Measurements from ENCODE around the gene TINCR.

Gene TINCR

GRCh38 chr19:5607318-5608275 is 39.8 kb upstream of the TINCR start:
- peaks cover 78% of the 10 kb centered on the region for H3K79me2 ChIP-seq (ENCODE audit: control insufficient read depth, low read length)
- H3K4me3 ChIP-seq (ENCODE audit: low read length): no peak overlapping the region
- H4K20me1 ChIP-seq (ENCODE audit: control insufficient read depth, insufficient read depth, low read depth, low read length): peaks cover 3% of the 10 kb centered on the region
- no peaks in the 10 kb centered on the region for H3F3A ChIP-seq (ENCODE audit: control insufficient read depth, insufficient read depth)
- peaks cover 90% of the 10 kb centered on the region for H3K36me3 ChIP-seq (ENCODE audit: control insufficient read depth, low read length)
- no peaks in the 10 kb centered on the region for H3K9me2 ChIP-seq (replicated peaks; ENCODE audit: control insufficient read depth, low read length)
- H3K27me3 ChIP-seq (ENCODE audit: control insufficient read depth, low read length): no peaks in the 10 kb centered on the region
- TF ChIP-seq EZH2phosphoT487 (IDR thresholded peaks at IDR 0.05; ENCODE audit: borderline replicate concordance, low read length) (no peak), CTCF (IDR thresholded peaks at IDR 0.05; ENCODE audit: low read depth, low read length, poor library complexity, severe bottlenecking) (no peak)
- H3K27ac ChIP-seq (ENCODE audit: low read depth, low read length): no peak overlapping the region
- no peaks in the 10 kb centered on the region for H3K9me3 ChIP-seq (ENCODE audit: control insufficient read depth, insufficient read depth, low read length)
- no peak overlapping the region for H3K4me2 ChIP-seq (ENCODE audit: low read length)
- no peaks in the 10 kb centered on the region for H3K4me1 ChIP-seq (ENCODE audit: control insufficient read depth, low read length)

- Histone ChIP-seq H3K4me1 (ENCODE audit: control insufficient read depth, low read length) (no peaks in the 10 kb centered on the region), H3K4me2 (ENCODE audit: low read length) (no peak overlapping the region), H3K4me3 (ENCODE audit: low read length) (no peak overlapping the region), H3K9me3 (ENCODE audit: control insufficient read depth, insufficient read depth, low read length) (no peaks in the 10 kb centered on the region), H3F3A (ENCODE audit: control insufficient read depth, insufficient read depth) (no peaks in the 10 kb centered on the region), H3K36me3 (ENCODE audit: control insufficient read depth, low read length) (peaks cover 91% of the 10 kb centered on the region), H3K9me2 (replicated peaks; ENCODE audit: control insufficient read depth, low read length) (no peaks in the 10 kb centered on the region), H4K20me1 (ENCODE audit: control insufficient read depth, insufficient read depth, low read depth, low read length) (peaks cover 3% of the 10 kb centered on the region), H3K27ac (ENCODE audit: low read depth, low read length) (no peak overlapping the region), H3K79me2 (ENCODE audit: control insufficient read depth, low read length) (peaks cover 71% of the 10 kb centered on the region), H3K27me3 (ENCODE audit: control insufficient read depth, low read length) (no peaks in the 10 kb centered on the region)
- no peak for TF ChIP-seq CTCF (IDR thresholded peaks at IDR 0.05; ENCODE audit: low read depth, low read length, poor library complexity, severe bottlenecking)
- TF ChIP-seq EZH2phosphoT487 (IDR thresholded peaks at IDR 0.05; ENCODE audit: borderline replicate concordance, low read length): no peak
These were observed 37.6 kb upstream of the TINCR start for GRCh38 chr19:5605362-5605761.

- no peaks in the 10 kb centered on the region for H3K9me3 ChIP-seq (ENCODE audit: control insufficient read depth, insufficient read depth, low read length)
- H3K36me3 ChIP-seq (ENCODE audit: control insufficient read depth, low read length): peaks cover 91% of the 10 kb centered on the region
- no peaks in the 10 kb centered on the region for H3K9me2 ChIP-seq (replicated peaks; ENCODE audit: control insufficient read depth, low read length)
- no peaks in the 10 kb centered on the region for H3K27me3 ChIP-seq (ENCODE audit: control insufficient read depth, low read length)
- TF ChIP-seq EZH2phosphoT487 (IDR thresholded peaks at IDR 0.05; ENCODE audit: borderline replicate concordance, low read length) (no peak), CTCF (IDR thresholded peaks at IDR 0.05; ENCODE audit: low read depth, low read length, poor library complexity, severe bottlenecking) (no peak)
- H4K20me1 ChIP-seq (ENCODE audit: control insufficient read depth, insufficient read depth, low read depth, low read length): peaks cover 3% of the 10 kb centered on the region
- H3K4me2 ChIP-seq (ENCODE audit: low read length): no peak overlapping the region
- no peak overlapping the region for H3K4me3 ChIP-seq (ENCODE audit: low read length)
- no peaks in the 10 kb centered on the region for H3K4me1 ChIP-seq (ENCODE audit: control insufficient read depth, low read length)
- peaks cover 56% of the 10 kb centered on the region for H3K79me2 ChIP-seq (ENCODE audit: control insufficient read depth, low read length)
- H3K27ac ChIP-seq (ENCODE audit: low read depth, low read length): no peak overlapping the region
- no peaks in the 10 kb centered on the region for H3F3A ChIP-seq (ENCODE audit: control insufficient read depth, insufficient read depth)
These were observed 35.9 kb upstream of the TINCR start for GRCh38 chr19:5603626-5604025.

Data from DOHH2 (cell line).